HepG2 (cell line): ENCODE measurements around the gene C1QTNF3. TPM values are rescaled to one million over a fixed set of nuclear protein-coding genes. Genes with fewer than 3 reads are reported as not detected.

Experiments used
- EP300 ChIP-seq, 3 experiments: sonication (generic) in 1 of 3; formaldehyde crosslinking in 1 of 3; IDR thresholded peaks; 2 replicates each; pipeline versions ENCODE4 v1.5.1 to v1.6.1; 2011 to 2020; ENCODE audit warnings: low read depth in 2 of 3, low read length in 2 of 3, borderline replicate concordance in 1 of 3, improper control_type of control experiment in 1 of 3, mild to moderate bottlenecking in 1 of 3, missing genetic modification reagents in 1 of 3, moderate library complexity in 1 of 3
- GABPB1 ChIP-seq: IDR thresholded peaks from 2 replicates; pipeline ENCODE4 v1.6.1; 2016; ENCODE audit warnings: mild to moderate bottlenecking, missing genetic modification reagents, moderate library complexity, missing compliant biosample characterization
- GFI1 ChIP-seq: sonication (generic); formaldehyde crosslinking; IDR thresholded peaks from 2 replicates; pipeline ENCODE4 v1.5.0; 2020; ENCODE audit warnings: missing genetic modification reagents, mild to moderate bottlenecking, borderline replicate concordance
- HNRNPLL ChIP-seq: fragments of 200-400 bp; formaldehyde crosslinking; IDR thresholded peaks from 2 replicates; pipeline ENCODE4 v1.6.1; 2017; ENCODE audit warnings: mild to moderate bottlenecking, low read depth, low read length; ENCODE audit not compliant: poor library complexity, severe bottlenecking
- ISL2 ChIP-seq: sonication (generic); formaldehyde crosslinking; IDR thresholded peaks from 2 replicates; pipeline ENCODE4 v1.5.0; 2020; ENCODE audit warnings: missing genetic modification reagents
- MNT ChIP-seq: fragments of 450-650 bp; IDR thresholded peaks from 2 replicates; pipeline ENCODE4 v1.6.1; 2016
- MTF1 ChIP-seq: sonication (generic); formaldehyde crosslinking; IDR thresholded peaks from 2 replicates; pipeline ENCODE4 v1.5.0; 2020; ENCODE audit warnings: missing genetic modification reagents
- MXI1 ChIP-seq: IDR thresholded peaks from 3 replicates; pipeline ENCODE4 v1.6.1; 2012; ENCODE audit warnings: low read depth, low read length, inconsistent platforms, borderline replicate concordance
- NR2F2 ChIP-seq: IDR thresholded peaks from 2 replicates; pipeline ENCODE4 v1.6.1; 2012; ENCODE audit warnings: low read depth, inconsistent platforms, borderline replicate concordance
- REST ChIP-seq, 2 experiments: IDR thresholded peaks; 2 replicates each; pipeline ENCODE4 v1.6.1; 2011 to 2012; ENCODE audit warnings: low read length in 2 of 2, borderline replicate concordance in 1 of 2, low read depth in 1 of 2, mild to moderate bottlenecking in 1 of 2, moderate library complexity in 1 of 2
- SIN3A ChIP-seq: IDR thresholded peaks from 2 replicates; pipeline ENCODE4 v1.6.1; 2011; ENCODE audit warnings: low read depth, mild to moderate bottlenecking, control low read depth, low read length, borderline replicate concordance
- SOX5 ChIP-seq: IDR thresholded peaks from 2 replicates; pipeline ENCODE4 v1.6.1; 2016; ENCODE audit warnings: borderline replicate concordance
- SP1 ChIP-seq, 2 experiments: fragments of 450-650 bp in 1 of 2; sonication (generic) in 1 of 2; formaldehyde crosslinking in 1 of 2; IDR thresholded peaks; 2 replicates each; pipeline versions ENCODE4 v1.4.0 to v1.6.1; 2016 to 2020; ENCODE audit warnings: missing genetic modification reagents in 1 of 2
- ZFP62 ChIP-seq: sonication (generic); formaldehyde crosslinking; IDR thresholded peaks from 2 replicates; pipeline ENCODE4 v1.4.0; 2020; ENCODE audit warnings: missing genetic modification reagents
- ZFP82 ChIP-seq: sonication (generic); formaldehyde crosslinking; IDR thresholded peaks from 2 replicates; pipeline ENCODE4 v1.5.1; 2020; ENCODE audit warnings: mild to moderate bottlenecking, missing genetic modification reagents, borderline replicate concordance
- ZFX ChIP-seq: sonication (generic); formaldehyde crosslinking; IDR thresholded peaks from 2 replicates; pipeline ENCODE4 v1.4.0; 2020; ENCODE audit warnings: mild to moderate bottlenecking, low read depth, missing genetic modification reagents, moderate library complexity
- ZKSCAN8 ChIP-seq: IDR thresholded peaks from 2 replicates; pipeline ENCODE4 v1.6.1; 2016; ENCODE audit warnings: borderline replicate concordance, missing genetic modification reagents, missing compliant biosample characterization
- ZNF224 ChIP-seq: sonication (generic); formaldehyde crosslinking; IDR thresholded peaks from 2 replicates; pipeline ENCODE4 v1.5.0; 2020; ENCODE audit warnings: mild to moderate bottlenecking, missing genetic modification reagents
- ZNF260 ChIP-seq: sonication (generic); formaldehyde crosslinking; IDR thresholded peaks from 2 replicates; pipeline ENCODE4 v1.4.0; 2020; ENCODE audit warnings: missing genetic modification reagents, low read depth, mild to moderate bottlenecking, borderline replicate concordance
- ZNF496 ChIP-seq: sonication (generic); formaldehyde crosslinking; IDR thresholded peaks from 2 replicates; pipeline ENCODE4 v1.8.1; 2023; ENCODE audit warnings: mild to moderate bottlenecking, moderate library complexity, missing genetic modification reagents; ENCODE audit not compliant: insufficient replicate concordance
- ZNF607 ChIP-seq: sonication (generic); formaldehyde crosslinking; IDR thresholded peaks from 2 replicates; pipeline ENCODE4 v1.5.1; 2020; ENCODE audit warnings: missing genetic modification reagents, mild to moderate bottlenecking, borderline replicate concordance
- ZNF614 ChIP-seq: IDR thresholded peaks from 2 replicates; pipeline ENCODE4 v1.6.1; 2018; ENCODE audit warnings: missing biosample characterization, missing genetic modification reagents, inconsistent platforms, borderline replicate concordance
- ZNF703 ChIP-seq: sonication (generic); formaldehyde crosslinking; IDR thresholded peaks from 2 replicates; pipeline ENCODE4 v1.5.1; 2020; ENCODE audit warnings: missing genetic modification reagents, mild to moderate bottlenecking, moderate library complexity, borderline replicate concordance
- ZNF883 ChIP-seq: sonication (generic); formaldehyde crosslinking; IDR thresholded peaks from 2 replicates; pipeline ENCODE4 v1.5.1; 2020; ENCODE audit warnings: mild to moderate bottlenecking, missing genetic modification reagents; ENCODE audit errors: not compliant biosample characterization
- polyA plus RNA-seq, 8 experiments: library from polyadenylated mRNA; depleted of rRNA in 3 of 8; stranded (reverse) in 7 of 8; unstranded in 1 of 8; fragments of >200 nt; fragmentation: Illumina TruSeq in 4 of 8; extraction: Trizol in 4 of 8; gene quantifications; 2 replicates each; pipeline versions ENCODE4 v1.2.1 to v1.2.3, GENCODE V29; 2011 to 2016; ENCODE audit warnings: low read depth in 4 of 8, missing spikeins in 1 of 8, mixed read lengths in 1 of 8; ENCODE audit not compliant: insufficient read depth in 1 of 8
- total RNA-seq, 5 experiments: library from RNA; depleted of rRNA; stranded (reverse); fragments of >200 nt; fragmentation: Illumina TruSeq; extraction: Trizol; gene quantifications; 2 replicates each; pipeline ENCODE4 v1.2.3, GENCODE V29; 2016; ENCODE audit warnings: low read depth in 1 of 5

Gene C1QTNF3
- total and polyA plus RNA-seq, 2 of the 13 experiments (the other 11 are each of a cell fraction or from before 2014, with no cell fraction given) = 3.3 to 10.8 TPM

DNA sequence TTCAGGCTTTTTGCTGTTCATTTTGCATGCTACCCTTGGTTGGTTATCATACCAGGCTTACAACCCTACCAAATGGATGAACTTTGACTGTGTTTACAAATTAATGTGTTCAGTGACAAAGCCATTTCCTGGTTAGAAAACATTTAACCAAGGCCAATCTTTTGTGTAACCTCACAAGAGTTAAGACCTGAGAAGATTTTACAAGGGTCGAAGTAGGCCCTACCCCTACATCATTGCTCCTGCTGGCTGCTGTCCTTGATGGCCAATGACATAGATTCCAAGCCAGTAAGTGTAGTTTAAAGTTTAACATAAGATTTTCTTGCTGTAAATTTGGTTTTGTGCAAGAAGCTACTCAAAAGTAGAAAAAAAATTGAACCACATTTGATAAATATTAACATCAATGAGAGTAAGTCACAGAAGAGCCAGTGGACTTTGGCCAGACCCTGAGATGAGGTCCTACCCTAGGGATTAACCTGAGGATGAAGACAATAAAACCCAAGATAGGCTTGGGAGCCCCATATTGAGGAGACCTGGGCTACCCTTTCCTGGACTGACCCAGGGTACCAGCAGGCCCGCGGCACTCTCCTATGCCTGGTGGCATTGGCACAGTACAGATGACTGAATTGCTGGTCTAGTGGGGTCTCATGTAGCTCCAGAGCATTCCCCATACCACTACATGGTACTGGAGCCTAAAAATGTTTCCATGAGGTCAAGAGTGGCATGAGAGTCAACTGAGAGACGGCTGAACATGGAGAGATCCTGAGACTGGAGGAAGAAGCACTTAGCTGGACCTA lies 8.3 kb downstream of the C1QTNF3 start (continued):
- TF ChIP-seq REST (IDR thresholded peaks at IDR 0.05; ENCODE audit: borderline replicate concordance in 1 of 2, low read depth in 1 of 2, low read length in 2 of 2) = no peak
- TF ChIP-seq ZFX (CRISPR knock-in tag) = peak; percentile 41
- peak in 1 of 2 experiments; percentile 50; a peak in 1 of 4 replicates for TF ChIP-seq EP300 (IDR thresholded peaks at IDR 0.05; ENCODE audit: low read depth in 2 of 2, low read length in 2 of 2)
- TF ChIP-seq EP300 (CRISPR knock-in tag; IDR thresholded peaks at IDR 0.05; ENCODE audit: borderline replicate concordance) = no peak
- TF ChIP-seq SP1 (IDR thresholded peaks at IDR 0.05) = no peak
- no peak for TF ChIP-seq SP1 (CRISPR knock-in tag; IDR thresholded peaks at IDR 0.05)
- TF ChIP-seq SIN3A = no peak
- TF ChIP-seq ZNF703 (CRISPR knock-in tag) = no peak
- TF ChIP-seq ISL2 (CRISPR knock-in tag) = peak; percentile 60
- TF ChIP-seq HNRNPLL = no peak
- TF ChIP-seq GFI1 (CRISPR knock-in tag) = peak; percentile 24; the same call in 1 of the 2 replicates
- TF ChIP-seq ZNF260 (CRISPR knock-in tag) = no peak
- TF ChIP-seq NR2F2 = 0 out of 2 replicates have a peak, but pooled peaks have one; percentile 26
- no peak for TF ChIP-seq ZFP62 (CRISPR knock-in tag)
- peak; percentile 61; the same call in 1 of the 2 replicates for TF ChIP-seq SOX5 (CRISPR knock-in tag)
- 0 out of 2 replicates have a peak, but pooled peaks have one; percentile 32 for TF ChIP-seq ZNF614 (CRISPR knock-in tag)
- TF ChIP-seq ZNF224 = no peak
- no peak for TF ChIP-seq GABPB1 (CRISPR knock-in tag)
- TF ChIP-seq ZNF496 (CRISPR knock-in tag) = no peak
- TF ChIP-seq ZKSCAN8 (CRISPR knock-in tag) = no peak
- TF ChIP-seq ZFP82 = no peak
- TF ChIP-seq MXI1 = no peak
- TF ChIP-seq ZNF883 (CRISPR knock-in tag) = no peak
- no peak for TF ChIP-seq MNT
- TF ChIP-seq ZNF607 (CRISPR knock-in tag) = no peak
- TF ChIP-seq MTF1 (CRISPR knock-in tag) = no peak
